Measurements from ENCODE around the gene CHAMP1.
"Not testable (repeated sequence)": the region's sequence is repeated elsewhere in the genome, so short reads cannot be mapped to it uniquely, and the experiment has no call there.

Gene CHAMP1

GRCh38 chr13:114334305-114335053 is 20.2 kb downstream of the CHAMP1 start:
- no peak for DNase-seq

GRCh38 chr13:114336457-114336856 is 22.2 kb downstream of the CHAMP1 start:
- not testable (repeated sequence) for DNase-seq

GRCh38 chr13:114338959-114339358 is 24.7 kb downstream of the CHAMP1 start:
- no peak for DNase-seq

DNA sequence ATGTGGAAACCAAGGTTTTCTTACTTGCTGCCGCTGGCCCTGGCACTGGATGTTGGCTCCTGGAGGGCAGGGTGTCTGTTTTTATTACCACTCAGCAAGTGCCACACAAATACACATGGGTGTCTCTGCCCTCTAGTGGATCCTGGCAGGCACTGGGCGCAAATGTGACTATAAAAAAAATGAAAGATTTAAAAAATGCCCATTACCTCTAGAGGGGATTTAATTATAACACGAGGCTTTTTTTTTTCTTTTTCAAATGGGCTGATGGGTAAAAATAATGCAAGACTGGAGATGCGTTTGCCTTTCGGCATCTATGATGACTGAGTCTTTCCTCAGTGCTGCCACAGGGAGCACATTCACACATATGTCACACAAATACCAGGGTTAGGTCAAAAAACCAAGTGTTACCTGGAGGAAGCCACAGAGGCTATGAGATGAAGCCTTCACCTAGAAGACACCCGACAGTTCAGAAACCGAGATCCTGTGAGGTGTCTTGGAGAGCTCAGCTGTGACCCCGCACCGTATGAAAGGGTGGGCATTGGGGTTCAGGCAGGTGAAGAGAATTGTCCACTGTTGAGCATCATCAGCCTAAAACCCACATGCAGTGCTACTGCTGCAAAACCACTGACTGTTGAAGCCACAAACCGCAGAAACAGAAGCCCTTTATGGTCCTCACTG is 25.7 kb downstream of the CHAMP1 start:
- DNase-seq: no peak

- DNase-seq: no peak
Observed at GRCh38 chr13:114341003-114341777, 26.9 kb downstream of the CHAMP1 start.

DNA sequence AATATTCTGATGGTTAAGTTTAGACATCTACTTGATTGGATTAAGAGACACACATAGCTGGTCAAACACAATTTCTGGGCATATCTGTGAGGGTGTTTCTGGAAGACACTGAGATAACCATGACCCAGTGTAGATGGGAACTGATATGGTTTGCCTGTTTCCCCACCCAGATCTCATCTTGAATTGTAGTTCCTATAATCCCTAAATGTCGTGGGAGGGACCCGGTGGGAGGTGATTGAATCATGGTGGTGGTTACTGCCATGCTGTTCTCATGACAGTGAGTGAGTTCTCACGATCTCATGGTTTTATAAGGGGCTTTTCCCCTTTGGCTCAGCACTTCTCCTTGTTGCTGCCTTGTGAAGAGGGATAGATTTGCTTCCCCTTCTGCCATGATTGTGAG is 33.0 kb downstream of the CHAMP1 start:
- not testable (repeated sequence) for DNase-seq

- DNase-seq: not testable (repeated sequence)
Observed at GRCh38 chr13:114352763-114353162, 38.5 kb downstream of the CHAMP1 start.

DNA sequence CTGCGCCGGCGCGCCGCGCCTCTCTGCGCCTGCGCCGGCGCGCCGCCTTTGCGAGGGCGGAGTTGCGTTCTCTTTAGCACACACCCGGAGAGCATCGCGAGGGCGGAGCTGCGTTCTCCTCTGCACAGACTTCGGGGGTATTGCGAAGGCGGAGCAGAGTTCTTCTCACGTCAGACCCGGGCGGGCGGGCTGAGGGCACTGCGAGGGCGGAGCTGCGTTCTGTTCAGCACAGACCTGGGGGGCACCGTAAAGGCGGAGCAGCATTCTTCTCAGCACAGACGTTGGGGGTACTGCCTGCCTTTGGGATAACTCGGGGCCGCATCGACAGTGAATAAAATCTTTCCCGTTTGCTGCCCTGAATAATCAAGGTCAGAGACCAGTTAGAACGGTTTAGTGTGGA is 39.1 kb downstream of the CHAMP1 start:
- not testable (repeated sequence) for DNase-seq
